Stimulated activated effector memory CD8-positive, alpha-beta T cell treated with anti-CD3 and anti-CD28 coated beads, Interleukin-12 subunit alpha, Interleukin-12 subunit beta, amount 100 ng/mL, for 72 hours (primary cell): Measurements from ENCODE around the gene TIMM23B.
"Not testable (repeated sequence)": the region's sequence is repeated elsewhere in the genome, so short reads cannot be mapped to it uniquely, and the experiment has no call there.

Experiments
- ATAC-seq: fragments of 150-1000 bp; cut with Tn5 transposase; 2 replicates; pipeline ENCODE4 v1.10.0; 2021
- DNase-seq, 2 donors: peaks; one replicate each; pipeline ENCODE4 v3.0.0; 2021 to 2022; ENCODE audit warnings: low spot score in 2 of 2
- H3K27ac Mint-ChIP-seq: one replicate; pipeline ENCODE4 v1.8.0; 2022; ENCODE audit warnings: mild to moderate bottlenecking, mixed read lengths
- H3K36me3 Mint-ChIP-seq: one replicate; pipeline ENCODE4 v1.8.0; 2022; ENCODE audit warnings: mild to moderate bottlenecking, mixed read lengths
- H3K4me1 Mint-ChIP-seq: one replicate; pipeline ENCODE4 v1.8.0; 2022; ENCODE audit warnings: mixed read lengths
- H3K4me3 Mint-ChIP-seq: one replicate; pipeline ENCODE4 v1.8.0; 2022; ENCODE audit warnings: mild to moderate bottlenecking, mixed read lengths
- H3K9me3 Mint-ChIP-seq: one replicate; pipeline ENCODE4 v1.8.0; 2022; ENCODE audit warnings: mixed read lengths

The TIMM23B gene

DNA sequence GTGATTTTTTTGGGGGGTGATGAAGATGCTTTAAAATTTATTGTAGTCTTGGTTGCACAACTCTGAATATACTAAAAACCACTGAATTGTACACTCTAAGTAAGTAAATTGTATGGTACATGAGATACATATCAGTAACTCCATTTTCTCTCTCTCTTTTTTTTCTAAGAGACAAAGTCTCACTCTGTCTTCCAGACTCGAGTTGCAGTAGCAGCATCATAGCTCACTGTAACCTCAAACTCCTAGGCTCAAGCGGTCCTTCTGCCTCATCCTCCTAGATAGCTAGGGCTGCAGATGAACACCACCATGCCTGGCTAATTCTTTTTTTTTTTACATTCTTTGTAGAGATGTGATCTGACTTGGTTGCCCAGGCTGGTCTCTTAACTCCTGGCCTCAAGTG, 6.9 kb downstream of the TIMM23B start:
- H3K9me3 Mint-ChIP-seq, DNase-seq, ATAC-seq, H3K4me3 Mint-ChIP-seq, H3K4me1 Mint-ChIP-seq, H3K27ac Mint-ChIP-seq: not testable (repeated sequence)
- H3K36me3 Mint-ChIP-seq: peaks cover 57% of the 10 kb centered on the region

DNA sequence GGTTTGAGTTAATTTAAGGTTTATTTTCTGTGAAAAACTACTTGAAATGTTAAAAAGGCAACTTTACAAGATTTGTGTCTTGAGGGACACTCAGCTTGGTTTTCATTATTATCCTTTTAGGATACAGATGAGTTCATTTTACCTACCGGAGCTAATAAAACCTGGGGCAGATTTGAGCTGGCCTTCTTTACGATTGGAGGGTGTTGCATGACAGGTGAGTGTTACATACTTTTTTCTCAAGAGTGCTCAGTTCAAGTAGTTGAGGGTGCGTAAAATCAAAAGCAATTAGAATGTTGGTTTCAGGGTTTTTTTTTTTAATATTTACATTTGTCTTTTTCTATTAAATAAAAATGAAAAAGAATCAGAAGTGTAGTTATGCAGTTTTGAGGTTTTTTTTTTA, 10.2 kb downstream of the TIMM23B start:
- H3K9me3 Mint-ChIP-seq, H3K27ac Mint-ChIP-seq, H3K4me3 Mint-ChIP-seq, ATAC-seq, H3K4me1 Mint-ChIP-seq, DNase-seq: not testable (repeated sequence)
- peaks cover 67% of the 10 kb centered on the region for H3K36me3 Mint-ChIP-seq

DNA sequence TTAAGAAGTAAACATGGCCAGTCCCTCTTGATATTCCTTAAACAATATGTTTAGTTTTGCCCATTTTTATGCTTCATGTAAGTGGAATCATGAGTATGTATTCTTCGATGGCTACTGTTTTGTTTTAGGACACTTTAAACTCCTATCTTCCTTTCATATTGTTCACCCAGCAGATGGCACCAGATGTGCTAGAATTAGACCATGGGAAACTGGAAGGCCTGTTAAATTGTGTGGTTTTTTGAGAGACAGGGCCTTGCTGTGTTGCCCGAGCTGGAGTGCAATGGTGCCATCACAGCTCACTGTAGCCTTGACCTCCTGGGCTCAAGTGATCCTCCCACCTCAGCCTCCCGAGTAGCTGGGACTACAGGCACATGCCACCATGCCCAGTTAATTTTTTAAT, 11.3 kb downstream of the TIMM23B start:
- H3K9me3 Mint-ChIP-seq, H3K27ac Mint-ChIP-seq, H3K4me1 Mint-ChIP-seq, DNase-seq, H3K4me3 Mint-ChIP-seq, ATAC-seq: not testable (repeated sequence)
- H3K36me3 Mint-ChIP-seq: peaks cover 66% of the 10 kb centered on the region

DNA sequence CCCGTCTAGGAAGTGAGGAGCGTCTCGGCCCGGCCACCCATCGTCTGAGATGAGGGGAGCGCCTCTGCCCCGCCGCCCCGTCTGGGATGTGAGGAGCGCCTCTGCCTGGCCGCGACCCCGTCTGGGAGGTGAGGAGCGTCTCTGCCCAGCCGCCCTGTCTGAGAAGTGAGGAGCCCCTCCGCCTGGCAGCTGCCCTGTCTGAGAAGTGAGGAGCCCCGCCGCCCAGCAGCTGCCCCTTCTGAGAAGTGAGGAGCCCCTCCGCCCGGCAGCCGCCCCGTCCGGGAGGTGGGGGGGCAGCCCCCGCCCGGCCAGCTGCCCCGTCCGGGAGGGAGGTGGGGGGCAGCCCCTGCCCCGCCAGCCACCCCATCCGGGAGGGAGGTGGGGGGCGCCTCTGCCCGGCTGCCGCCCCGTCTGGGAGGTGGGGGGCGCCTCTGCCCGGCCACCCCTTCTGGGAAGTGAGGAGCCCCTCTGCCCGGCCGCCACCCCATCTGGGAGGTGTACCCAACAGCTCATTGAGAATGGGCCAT, 28.5 kb downstream of the TIMM23B start:
- H3K36me3 Mint-ChIP-seq: peaks cover 50% of the 10 kb centered on the region

DNA sequence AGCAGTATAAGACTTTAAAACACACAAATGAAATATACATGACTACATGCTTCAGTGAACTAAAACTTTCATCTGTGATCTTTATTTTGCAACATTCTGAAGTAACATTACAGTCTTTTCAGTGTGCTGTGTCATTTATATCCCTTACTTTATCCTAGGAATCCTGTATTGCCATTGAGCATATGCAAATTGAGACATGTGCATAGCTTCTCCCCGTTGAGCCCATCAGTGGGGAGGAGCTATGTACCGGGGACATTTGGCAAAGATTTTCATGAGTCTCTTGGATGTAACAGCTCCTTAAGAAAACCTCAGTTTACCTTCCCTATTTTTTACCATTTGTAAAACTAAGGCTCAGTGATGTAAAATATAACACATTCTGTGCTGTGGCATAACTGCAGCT, 29.6 kb downstream of the TIMM23B start:
- ATAC-seq, H3K4me1 Mint-ChIP-seq, H3K9me3 Mint-ChIP-seq, H3K27ac Mint-ChIP-seq, DNase-seq, H3K4me3 Mint-ChIP-seq: not testable (repeated sequence)
- peaks cover 39% of the 10 kb centered on the region for H3K36me3 Mint-ChIP-seq

More for the DNA sequence above, 28.5 kb downstream of the TIMM23B start:
- not testable (repeated sequence) for H3K9me3 Mint-ChIP-seq, H3K4me3 Mint-ChIP-seq, H3K4me1 Mint-ChIP-seq, ATAC-seq, DNase-seq, H3K27ac Mint-ChIP-seq

DNA sequence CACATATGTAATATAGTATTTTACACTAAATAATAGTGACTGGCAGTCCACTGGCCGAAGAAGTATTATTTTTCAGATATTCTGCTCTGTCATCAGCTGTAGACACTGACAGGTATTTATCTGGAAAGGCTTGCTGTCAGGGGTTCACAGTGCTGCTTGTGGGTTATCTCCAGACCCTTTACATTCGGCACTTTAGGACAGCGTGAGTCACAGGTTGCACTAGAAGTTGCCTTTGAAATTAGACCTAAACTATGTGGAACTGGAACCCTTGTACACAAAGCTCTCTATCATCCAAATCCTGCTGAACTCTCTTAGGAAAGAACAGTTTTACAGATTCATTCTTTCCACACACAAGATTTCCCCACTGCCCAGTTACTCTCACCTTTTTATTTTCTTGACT, 30.2 kb downstream of the TIMM23B start:
- H3K36me3 Mint-ChIP-seq: peaks cover 34% of the 10 kb centered on the region
- not testable (repeated sequence) for H3K4me3 Mint-ChIP-seq, H3K9me3 Mint-ChIP-seq, ATAC-seq, H3K27ac Mint-ChIP-seq, H3K4me1 Mint-ChIP-seq, DNase-seq

DNA sequence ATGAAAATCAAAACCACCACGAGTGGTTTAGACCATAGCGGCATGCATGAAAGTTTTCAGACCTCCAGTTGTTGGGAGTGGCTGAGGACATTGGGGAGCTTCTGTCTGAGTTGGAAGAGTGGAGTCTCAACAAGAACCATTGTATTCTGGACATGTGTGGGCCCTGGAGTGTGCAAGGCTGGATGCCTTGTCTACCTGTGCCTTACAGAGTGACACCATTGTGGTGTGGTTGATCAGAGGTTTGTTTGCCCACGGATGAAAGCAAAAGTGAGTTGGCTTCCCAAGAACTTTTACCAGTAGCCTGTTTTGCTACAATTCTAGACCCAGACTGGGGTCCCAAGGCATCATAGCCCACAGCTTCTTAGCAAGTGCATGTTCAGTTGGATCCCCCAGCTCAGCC, 35.9 kb downstream of the TIMM23B start:
- ATAC-seq, H3K4me1 Mint-ChIP-seq, H3K9me3 Mint-ChIP-seq, H3K27ac Mint-ChIP-seq, DNase-seq, H3K4me3 Mint-ChIP-seq: not testable (repeated sequence)
- peaks cover 27% of the 10 kb centered on the region for H3K36me3 Mint-ChIP-seq

DNA sequence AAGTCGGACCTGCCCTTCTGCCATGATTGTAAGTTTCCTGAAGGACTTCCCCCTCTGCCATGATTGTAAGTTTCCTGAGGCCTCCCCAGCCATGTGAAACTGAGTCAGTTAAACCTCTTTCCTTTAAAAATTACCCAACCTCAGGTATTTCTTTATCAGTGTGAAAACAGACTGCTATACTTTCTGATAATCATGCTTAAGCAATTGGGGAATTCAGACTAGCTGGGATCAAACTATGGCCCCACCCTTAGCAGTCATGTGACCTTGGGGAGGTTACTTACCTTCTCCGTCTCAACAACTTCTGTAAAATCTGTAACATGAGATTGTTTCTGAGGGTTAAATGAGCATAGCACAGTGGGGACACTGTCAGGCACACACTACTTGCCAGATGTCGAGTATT, 45.4 kb downstream of the TIMM23B start:
- not testable (repeated sequence) for DNase-seq, H3K9me3 Mint-ChIP-seq, H3K27ac Mint-ChIP-seq, ATAC-seq, H3K4me1 Mint-ChIP-seq, H3K4me3 Mint-ChIP-seq
- peaks cover 36% of the 10 kb centered on the region for H3K36me3 Mint-ChIP-seq

DNA sequence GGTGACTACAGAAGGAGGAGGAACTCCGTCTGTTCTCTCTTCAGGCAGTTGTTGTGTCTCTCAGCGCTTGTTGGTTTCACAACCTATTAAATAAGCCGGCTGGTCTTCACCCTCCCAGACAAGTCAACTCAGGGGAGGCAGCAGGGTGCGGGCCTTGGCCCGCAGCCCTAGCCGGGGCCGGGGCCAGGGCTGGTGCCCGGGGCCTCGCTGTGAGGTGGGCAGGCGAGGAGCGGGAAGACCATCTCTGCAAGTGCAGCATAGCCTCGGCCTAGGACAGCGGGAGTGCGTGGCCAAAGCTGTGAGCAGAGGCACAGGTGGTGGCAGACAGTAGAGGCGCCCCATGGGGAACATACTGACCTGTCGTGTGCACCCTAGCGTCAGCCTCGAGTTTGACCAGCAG, 46.5 kb downstream of the TIMM23B start, which contains the start of gene AGAP6:
Gene AGAP6 (plus strand): TSS at position 31 of the 400 bp plus-strand sequence. CDS start 310 bp downstream, at position 341.
- ATAC-seq, H3K4me3 Mint-ChIP-seq, DNase-seq, H3K9me3 Mint-ChIP-seq, H3K4me1 Mint-ChIP-seq: not testable (repeated sequence)
- Mint-ChIP-seq H3K36me3 (peaks cover 43% of the 10 kb centered on the region), H3K27ac (peak within 1 kb of the TSS; percentile 75)

DNA sequence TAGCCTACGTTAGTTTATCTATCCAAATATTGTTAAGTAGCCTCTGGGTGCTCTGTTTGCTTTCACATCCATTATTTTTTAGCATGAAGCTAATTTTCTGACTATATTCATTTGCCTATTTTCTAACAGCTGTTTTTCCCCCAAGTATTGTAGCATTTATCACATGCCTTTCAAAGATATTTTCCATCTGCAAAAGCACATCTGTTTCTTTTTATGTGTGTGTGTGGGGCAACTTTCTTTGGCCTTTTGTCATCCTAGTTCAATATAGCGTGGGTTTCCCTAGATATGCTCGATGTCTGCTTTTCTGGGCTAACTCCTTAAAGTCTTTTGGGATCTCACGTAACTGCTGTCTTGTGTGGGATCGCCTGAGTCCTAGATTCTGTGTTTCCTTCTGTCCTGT, 53.5 kb downstream of the TIMM23B start:
- H3K27ac Mint-ChIP-seq: not testable (repeated sequence)

DNA sequence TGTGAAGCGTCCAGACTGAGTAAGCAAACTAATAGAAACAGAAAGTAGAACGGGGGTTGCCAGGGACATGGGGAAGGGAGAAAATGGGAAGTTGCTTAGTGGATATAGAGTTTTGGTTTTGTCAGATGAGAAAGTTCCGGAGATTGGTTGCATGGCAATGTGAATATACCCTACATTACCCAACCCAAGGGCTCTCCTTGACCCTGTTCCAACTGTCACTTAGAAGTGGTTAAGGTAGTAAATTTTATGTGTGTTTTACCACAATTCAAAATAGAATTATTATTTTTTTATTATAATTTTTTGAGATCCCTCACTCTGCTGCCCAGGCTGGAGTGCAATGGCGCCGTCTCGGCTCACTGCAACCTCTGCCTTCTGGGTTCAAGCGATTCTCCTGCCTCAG, 72.2 kb downstream of the TIMM23B start:
- H3K4me3 Mint-ChIP-seq, DNase-seq, H3K9me3 Mint-ChIP-seq, H3K4me1 Mint-ChIP-seq, ATAC-seq, H3K27ac Mint-ChIP-seq: not testable (repeated sequence)
- peaks cover 13% of the 10 kb centered on the region for H3K36me3 Mint-ChIP-seq

More for the DNA sequence above, 53.5 kb downstream of the TIMM23B start:
- not testable (repeated sequence) for H3K4me3 Mint-ChIP-seq, H3K4me1 Mint-ChIP-seq, DNase-seq, ATAC-seq, H3K9me3 Mint-ChIP-seq
- peaks cover 38% of the 10 kb centered on the region for H3K36me3 Mint-ChIP-seq

DNA sequence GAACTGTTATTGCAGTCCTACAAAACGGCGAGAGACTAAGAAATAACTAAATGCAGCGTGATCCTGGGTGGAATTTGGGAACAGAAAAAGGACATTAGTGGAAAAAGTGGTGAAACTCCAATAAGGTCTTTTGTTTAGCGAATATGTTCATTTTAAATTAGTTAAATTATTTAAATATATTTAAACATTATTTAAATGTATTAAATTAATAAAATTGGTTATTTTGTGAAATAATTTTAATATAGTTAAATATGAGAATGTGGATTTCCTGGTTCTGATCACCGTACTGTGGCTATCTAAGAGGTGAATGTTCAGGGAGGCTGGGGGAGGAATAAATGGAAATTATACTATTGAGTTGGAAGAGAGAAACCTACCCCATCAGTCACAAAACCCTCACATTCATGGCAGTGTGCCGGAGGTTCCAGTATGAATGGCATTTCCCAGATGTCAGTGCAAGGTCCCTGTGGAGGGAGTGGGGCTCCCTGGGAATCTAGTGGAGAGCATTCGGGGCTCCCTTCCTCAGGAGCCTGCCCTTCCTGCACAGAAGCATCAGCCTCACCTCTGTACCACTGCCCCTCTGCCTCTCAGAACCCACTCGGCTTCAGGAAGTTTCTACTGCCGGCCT, 73.9 kb downstream of the TIMM23B start:
- H3K9me3 Mint-ChIP-seq, ATAC-seq, H3K4me1 Mint-ChIP-seq, DNase-seq, H3K4me3 Mint-ChIP-seq, H3K36me3 Mint-ChIP-seq, H3K27ac Mint-ChIP-seq: not testable (repeated sequence)

DNA sequence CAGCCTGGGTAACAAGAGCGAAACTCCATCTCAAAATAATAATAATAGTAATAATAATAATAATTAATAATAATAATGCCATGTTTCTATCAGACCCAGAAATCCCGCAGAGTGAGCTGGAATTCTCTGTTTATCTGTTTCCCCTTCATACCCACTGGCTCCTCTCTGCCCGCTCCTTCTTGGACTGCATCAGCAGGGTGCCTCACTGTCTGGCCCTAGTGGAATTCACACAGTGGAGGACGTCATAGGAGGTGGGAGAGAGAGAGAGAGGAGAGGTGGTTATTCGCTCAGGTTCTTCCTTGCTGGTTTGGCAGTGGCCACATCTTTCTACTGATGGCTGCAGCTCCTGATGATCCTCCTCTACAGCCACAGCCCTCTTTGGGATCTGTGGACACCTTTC, 75.1 kb downstream of the TIMM23B start:
- H3K4me1 Mint-ChIP-seq, H3K9me3 Mint-ChIP-seq, H3K36me3 Mint-ChIP-seq, DNase-seq, H3K4me3 Mint-ChIP-seq, H3K27ac Mint-ChIP-seq, ATAC-seq: not testable (repeated sequence)

DNA sequence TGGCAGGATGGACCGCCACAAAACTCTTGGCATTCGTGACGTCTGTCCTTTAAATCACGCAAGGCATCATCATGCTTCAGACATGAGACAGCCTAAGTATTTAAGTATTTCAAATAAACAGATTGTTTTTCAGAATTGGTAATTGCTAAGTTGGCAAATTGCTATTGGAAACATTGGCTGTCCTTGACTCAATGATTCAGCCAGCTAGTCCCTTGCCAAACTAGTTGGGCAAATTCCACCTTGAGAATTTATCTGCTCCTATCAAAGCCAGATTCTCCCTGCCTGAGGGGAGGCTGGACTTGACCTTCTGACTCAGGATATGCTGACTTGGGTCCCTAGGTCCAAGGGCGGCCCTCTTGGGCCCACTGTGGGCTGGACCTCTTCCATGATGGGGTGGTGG, 75.8 kb downstream of the TIMM23B start:
- not testable (repeated sequence) for H3K9me3 Mint-ChIP-seq, H3K4me3 Mint-ChIP-seq, H3K36me3 Mint-ChIP-seq, ATAC-seq, DNase-seq, H3K4me1 Mint-ChIP-seq, H3K27ac Mint-ChIP-seq

DNA sequence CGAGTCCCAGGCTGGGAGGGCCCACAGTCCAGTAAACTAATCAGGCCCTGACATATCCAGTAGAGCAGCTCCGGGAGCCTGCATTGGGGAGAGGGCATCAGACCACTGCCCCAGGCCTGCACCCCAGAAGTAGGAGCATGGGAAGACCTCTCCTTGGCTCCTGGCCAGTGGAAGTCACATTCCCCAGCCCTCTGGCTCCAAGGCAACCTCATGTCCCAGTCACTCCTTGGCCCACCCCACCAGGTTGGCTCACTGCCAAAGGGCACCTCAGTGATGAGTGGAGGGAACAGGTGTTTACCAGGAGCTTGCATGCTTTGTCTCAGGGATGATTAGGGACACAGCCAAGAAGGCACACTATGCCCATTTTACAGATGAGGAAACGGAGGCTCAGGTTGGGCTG, 77.4 kb downstream of the TIMM23B start:
- not testable (repeated sequence) for H3K9me3 Mint-ChIP-seq, ATAC-seq, H3K27ac Mint-ChIP-seq, H3K4me1 Mint-ChIP-seq, DNase-seq, H3K4me3 Mint-ChIP-seq, H3K36me3 Mint-ChIP-seq

DNA sequence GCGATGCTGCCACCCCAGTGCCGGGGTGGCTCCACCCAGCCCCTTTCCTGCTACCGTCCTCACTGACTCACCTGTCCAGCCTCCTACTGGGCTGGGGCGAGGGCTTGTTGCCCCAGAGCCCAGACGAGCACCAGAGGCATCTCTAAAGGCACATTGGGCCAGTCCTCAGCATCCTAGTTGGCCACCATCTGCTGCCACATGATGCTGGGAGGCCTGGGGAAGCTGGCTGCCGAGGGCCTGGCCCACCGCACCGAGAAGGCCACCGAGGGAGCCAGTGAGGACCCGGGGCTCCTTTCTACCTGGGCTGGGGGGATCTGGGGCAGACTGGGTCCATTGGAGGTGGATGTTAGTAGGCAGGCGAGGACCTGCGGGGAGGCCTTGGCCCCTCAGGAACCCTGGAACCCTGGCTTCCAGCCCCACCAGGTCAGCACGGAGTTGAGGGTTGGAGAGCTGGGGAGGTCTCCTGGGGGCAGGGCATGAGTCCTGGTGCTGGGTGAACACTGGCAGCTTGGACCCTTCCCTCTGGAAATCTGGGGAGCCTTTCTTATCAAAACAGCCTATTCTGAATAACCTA, 78.7 kb downstream of the TIMM23B start:
- DNase-seq, H3K4me1 Mint-ChIP-seq: not testable (repeated sequence)

More for the DNA sequence above, 78.7 kb downstream of the TIMM23B start:
- ATAC-seq, H3K27ac Mint-ChIP-seq, H3K9me3 Mint-ChIP-seq, H3K36me3 Mint-ChIP-seq, H3K4me3 Mint-ChIP-seq: not testable (repeated sequence)
